ENCODE data around the gene RBCK1.
"Not testable (repeated sequence)": the region's sequence is repeated elsewhere in the genome, so short reads cannot be mapped to it uniquely, and the experiment has no call there.

Gene RBCK1

DNA sequence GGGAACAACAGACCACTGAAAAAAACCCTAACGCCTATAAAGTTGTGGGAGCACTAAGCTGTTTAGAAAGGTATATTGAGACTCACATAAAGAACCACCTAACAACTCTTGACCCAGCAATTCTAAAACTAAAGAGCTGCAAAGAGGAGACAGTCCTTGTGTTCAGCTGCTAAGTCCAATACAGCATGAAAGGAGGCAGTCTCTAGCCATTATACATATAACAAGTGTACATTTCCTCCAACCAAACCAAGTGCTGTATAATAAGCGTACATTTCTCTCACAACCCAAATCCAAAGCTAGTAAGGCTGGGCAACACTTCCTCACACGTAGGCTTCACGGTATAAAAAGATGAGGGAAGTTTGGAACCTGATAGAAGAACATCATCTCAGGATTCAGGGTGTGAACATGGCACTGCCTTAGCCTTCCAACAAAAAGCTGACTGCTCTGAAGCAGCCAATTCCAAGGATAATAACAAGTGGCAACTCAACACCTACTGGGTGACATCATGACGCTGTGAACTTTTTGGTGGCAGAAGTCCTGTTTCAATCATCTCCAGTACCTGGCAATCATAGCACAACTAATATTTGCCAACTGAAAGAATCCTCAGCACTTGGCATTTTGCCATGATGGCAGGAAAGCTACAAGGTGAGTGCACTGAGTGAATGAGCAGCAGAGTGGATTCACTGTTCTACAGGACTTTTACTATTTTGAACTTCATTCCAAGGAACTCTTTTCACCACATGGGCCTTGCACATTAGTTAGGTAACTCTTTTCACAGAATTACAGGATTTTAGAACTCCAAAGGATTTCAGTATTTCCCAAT is 37.6 kb downstream of the RBCK1 start:
- H3K9me3 Mint-ChIP-seq, result no peaks in the 10 kb centered on the region
- H3K27ac Mint-ChIP-seq, result no peak overlapping the region
- peaks cover 58% of the 10 kb centered on the region for H3K36me3 Mint-ChIP-seq (ENCODE audit: low read depth)
- TF ChIP-seq, protein P1, sequence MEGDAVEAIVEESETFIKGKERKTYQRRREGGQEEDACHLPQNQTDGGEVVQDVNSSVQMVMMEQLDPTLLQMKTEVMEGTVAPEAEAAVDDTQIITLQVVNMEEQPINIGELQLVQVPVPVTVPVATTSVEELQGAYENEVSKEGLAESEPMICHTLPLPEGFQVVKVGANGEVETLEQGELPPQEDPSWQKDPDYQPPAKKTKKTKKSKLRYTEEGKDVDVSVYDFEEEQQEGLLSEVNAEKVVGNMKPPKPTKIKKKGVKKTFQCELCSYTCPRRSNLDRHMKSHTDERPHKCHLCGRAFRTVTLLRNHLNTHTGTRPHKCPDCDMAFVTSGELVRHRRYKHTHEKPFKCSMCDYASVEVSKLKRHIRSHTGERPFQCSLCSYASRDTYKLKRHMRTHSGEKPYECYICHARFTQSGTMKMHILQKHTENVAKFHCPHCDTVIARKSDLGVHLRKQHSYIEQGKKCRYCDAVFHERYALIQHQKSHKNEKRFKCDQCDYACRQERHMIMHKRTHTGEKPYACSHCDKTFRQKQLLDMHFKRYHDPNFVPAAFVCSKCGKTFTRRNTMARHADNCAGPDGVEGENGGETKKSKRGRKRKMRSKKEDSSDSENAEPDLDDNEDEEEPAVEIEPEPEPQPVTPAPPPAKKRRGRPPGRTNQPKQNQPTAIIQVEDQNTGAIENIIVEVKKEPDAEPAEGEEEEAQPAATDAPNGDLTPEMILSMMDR (IDR thresholded peaks at IDR 0.05; ENCODE audit: unreplicated experiment in 3 of 3), result no peak
- H3K27me3 Mint-ChIP-seq (ENCODE audit: low read depth), result no peaks in the 10 kb centered on the region
- no peak overlapping the region for H3K4me3 Mint-ChIP-seq
- H3K4me1 Mint-ChIP-seq, result peaks cover 7% of the 10 kb centered on the region

DNA sequence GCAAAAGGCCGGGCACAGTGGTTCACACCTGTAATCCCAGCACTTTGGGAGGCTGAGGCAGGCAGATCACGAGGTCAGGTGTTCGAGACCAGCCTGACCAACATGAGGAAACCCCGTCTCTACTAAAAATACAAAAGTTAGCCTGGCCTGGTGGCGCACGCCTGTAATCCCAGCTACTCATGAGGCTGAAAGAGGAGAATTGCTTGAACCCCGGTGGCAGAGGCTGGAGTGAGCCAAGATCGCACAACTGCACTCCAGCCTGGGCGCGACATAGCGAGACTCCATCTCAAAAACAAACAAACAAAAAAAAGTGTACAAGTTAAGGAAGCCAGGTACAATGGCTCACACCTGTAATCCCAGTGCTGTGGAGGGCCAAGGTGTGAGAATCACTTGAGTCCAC is 43.9 kb downstream of the RBCK1 start:
- H3K27ac Mint-ChIP-seq; H3K9me3 Mint-ChIP-seq; H3K4me3 Mint-ChIP-seq; H3K27me3 Mint-ChIP-seq (ENCODE audit: low read depth); H3K4me1 Mint-ChIP-seq: not testable (repeated sequence)
- H3K36me3 Mint-ChIP-seq (ENCODE audit: low read depth), result peaks cover 17% of the 10 kb centered on the region

- peaks cover 10% of the 10 kb centered on the region for H3K36me3 Mint-ChIP-seq (ENCODE audit: low read depth)
- no peaks in the 10 kb centered on the region for H3K27me3 Mint-ChIP-seq (ENCODE audit: low read depth)
- no peak overlapping the region for H3K4me3 Mint-ChIP-seq
- H3K27ac Mint-ChIP-seq, result no peak overlapping the region
- H3K4me1 Mint-ChIP-seq, result peaks cover 20% of the 10 kb centered on the region
- TF ChIP-seq, protein P1 (IDR thresholded peaks at IDR 0.05; ENCODE audit: unreplicated experiment in 3 of 3), result no peak
- H3K9me3 Mint-ChIP-seq, result no peaks in the 10 kb centered on the region
These were observed 46.9 kb downstream of the RBCK1 start for GRCh38 chr20:454951-455350.

DNA sequence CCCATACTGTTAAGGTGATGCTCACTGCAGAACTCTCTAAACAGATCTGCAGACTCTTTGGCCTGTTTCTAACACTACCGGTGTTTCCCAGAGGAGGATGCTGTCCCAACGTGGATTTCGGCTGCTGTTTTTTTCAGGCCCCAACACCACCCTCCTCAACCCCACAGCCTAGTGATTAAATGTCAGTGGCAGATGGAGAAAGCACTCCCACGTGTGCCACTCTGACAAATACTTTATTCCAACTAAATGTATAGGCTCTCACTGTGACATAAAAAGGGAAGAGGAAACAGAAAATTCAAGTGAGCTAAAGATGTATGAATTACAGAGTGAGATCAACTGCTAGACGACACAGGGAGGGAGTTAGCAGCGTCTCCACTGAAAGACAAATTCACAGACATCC is 50.7 kb downstream of the RBCK1 start:
- Mint-ChIP-seq H3K9me3 (no peaks in the 10 kb centered on the region), H3K27me3 (ENCODE audit: low read depth) (no peaks in the 10 kb centered on the region), H3K27ac (peak overlapping the region in 1 of 3 experiments; percentile 71), H3K36me3 (ENCODE audit: low read depth) (peaks cover 4% of the 10 kb centered on the region), H3K4me3 (peak overlapping the region; percentile 27 to 70 (median 40)), H3K4me1 (peaks cover 36% of the 10 kb centered on the region)
- TF ChIP-seq, protein P1 (IDR thresholded peaks at IDR 0.05; ENCODE audit: unreplicated experiment in 3 of 3), result no peak

DNA sequence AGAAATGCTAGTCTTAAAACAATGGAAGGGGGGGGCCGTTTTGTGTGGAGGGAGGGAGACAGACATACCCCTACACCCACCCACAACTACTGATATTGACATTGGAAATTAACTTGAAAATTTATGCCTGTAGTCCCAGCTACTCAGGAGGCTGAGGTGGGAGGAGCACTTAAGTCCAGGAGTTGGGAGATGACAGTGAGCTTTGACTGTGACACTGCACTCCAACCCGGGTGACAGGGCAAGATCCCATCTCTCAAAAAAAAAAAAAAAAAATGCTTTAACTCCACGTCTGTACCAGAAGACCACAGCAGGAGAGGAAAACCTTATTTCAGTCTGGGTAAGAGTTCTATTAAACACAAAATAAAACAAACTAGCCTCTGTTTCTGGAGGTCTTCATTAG is 52.1 kb downstream of the RBCK1 start:
- Mint-ChIP-seq H3K4me1 (peaks cover 36% of the 10 kb centered on the region), H3K36me3 (ENCODE audit: low read depth) (peaks cover 4% of the 10 kb centered on the region), H3K9me3 (no peaks in the 10 kb centered on the region), H3K27ac (peak overlapping the region in 2 of 3 experiments; percentile 44 to 46), H3K27me3 (ENCODE audit: low read depth) (no peaks in the 10 kb centered on the region), H3K4me3 (peak overlapping the region; percentile 90 to 99 (median 98))
- TF ChIP-seq, protein P1 (IDR thresholded peaks at IDR 0.05; ENCODE audit: unreplicated experiment in 3 of 3), result no peak

DNA sequence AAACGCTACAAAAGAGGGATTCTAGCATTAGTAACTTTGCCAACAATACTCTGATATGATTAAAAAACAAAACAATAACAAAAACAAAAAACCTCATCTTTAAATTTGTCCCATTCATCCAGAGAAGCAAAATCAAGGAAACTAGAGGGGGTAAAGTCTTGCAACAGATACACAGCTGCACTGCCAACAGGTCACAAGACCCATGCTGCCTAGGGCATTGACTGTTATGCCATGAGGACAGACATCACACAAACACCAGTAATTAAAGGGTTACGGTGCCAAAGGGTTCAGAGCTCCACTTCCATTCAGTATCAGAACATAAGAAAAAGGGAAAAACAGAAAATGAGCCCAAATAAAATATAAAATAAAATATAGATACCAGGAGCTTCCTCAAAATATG is 52.6 kb downstream of the RBCK1 start:
- Mint-ChIP-seq H3K27me3 (ENCODE audit: low read depth) (no peaks in the 10 kb centered on the region), H3K4me1 (peaks cover 36% of the 10 kb centered on the region), H3K27ac (peak overlapping the region in 2 of 3 experiments; percentile 44 to 46), H3K9me3 (no peaks in the 10 kb centered on the region), H3K36me3 (ENCODE audit: low read depth) (peaks cover 4% of the 10 kb centered on the region), H3K4me3 (peak overlapping the region; percentile 90 to 99 (median 98))
- TF ChIP-seq, protein P1 (IDR thresholded peaks at IDR 0.05; ENCODE audit: unreplicated experiment in 3 of 3), result no peak
